ENCODE measurements around the gene TNFRSF6B.

TNFRSF6B gene

GRCh38 chr20:63660622-63661021 lies 35.8 kb upstream of the TNFRSF6B start:
- no peak for DNase-seq (ENCODE audit: low read depth in 1 of 2, low spot score in 1 of 2)
- no peak overlapping the region for H3K4me3 ChIP-seq (replicated peaks; ENCODE audit: insufficient read depth, low read length)
- no peak for TF ChIP-seq REST (IDR thresholded peaks at IDR 0.05; ENCODE audit: insufficient replicate concordance, low read depth)
- TF ChIP-seq SPI1 (IDR thresholded peaks at IDR 0.05; ENCODE audit: borderline replicate concordance, low read depth), result no peak
- TF ChIP-seq POLR2AphosphoS5 (IDR thresholded peaks at IDR 0.05; ENCODE audit: low read depth), result no peak
- TF ChIP-seq CTCF (IDR thresholded peaks at IDR 0.05; ENCODE audit: insufficient read depth, low read length), result no peak
- no peak for TF ChIP-seq GABPA (IDR thresholded peaks at IDR 0.05; ENCODE audit: low read depth)

GRCh38 chr20:63661108-63661507 lies 35.3 kb upstream of the TNFRSF6B start:
- no peak overlapping the region for H3K27ac ChIP-seq (replicated peaks)
- H3K27me3 ChIP-seq (ENCODE audit: insufficient read depth, poor library complexity, severe bottlenecking), result no peaks in the 10 kb centered on the region
- H3K4me3 ChIP-seq (replicated peaks; ENCODE audit: insufficient read depth, low read length), result no peak overlapping the region
- DNase-seq (ENCODE audit: low read depth in 1 of 2, low spot score in 1 of 2), result no peak
- TF ChIP-seq REST (IDR thresholded peaks at IDR 0.05; ENCODE audit: insufficient replicate concordance, low read depth), result no peak

More at GRCh38 chr20:63660622-63661021, 35.8 kb upstream of the TNFRSF6B start:
- Histone ChIP-seq H3K27me3 (ENCODE audit: insufficient read depth, poor library complexity, severe bottlenecking) (no peaks in the 10 kb centered on the region), H3K27ac (replicated peaks) (no peak overlapping the region)

- no peaks in the 10 kb centered on the region for H3K27me3 ChIP-seq (ENCODE audit: insufficient read depth, poor library complexity, severe bottlenecking)
- H3K4me3 ChIP-seq (replicated peaks; ENCODE audit: insufficient read depth, low read length), result no peak overlapping the region
- no peak for TF ChIP-seq POLR2AphosphoS5 (IDR thresholded peaks at IDR 0.05; ENCODE audit: low read depth)
- TF ChIP-seq SPI1 (IDR thresholded peaks at IDR 0.05; ENCODE audit: borderline replicate concordance, low read depth), result no peak
- TF ChIP-seq CTCF (IDR thresholded peaks at IDR 0.05; ENCODE audit: insufficient read depth, low read length), result no peak
- TF ChIP-seq REST (IDR thresholded peaks at IDR 0.05; ENCODE audit: insufficient replicate concordance, low read depth), result no peak
- no peak for TF ChIP-seq GABPA (IDR thresholded peaks at IDR 0.05; ENCODE audit: low read depth)
- no peak overlapping the region for H3K27ac ChIP-seq (replicated peaks)
- DNase-seq (ENCODE audit: low read depth in 1 of 2, low spot score in 1 of 2), result no peak
Observed at GRCh38 chr20:63661959-63662812, 34.3 kb upstream of the TNFRSF6B start.
